ENCODE measurements around the gene POGLUT2.

The POGLUT2 gene

DNA sequence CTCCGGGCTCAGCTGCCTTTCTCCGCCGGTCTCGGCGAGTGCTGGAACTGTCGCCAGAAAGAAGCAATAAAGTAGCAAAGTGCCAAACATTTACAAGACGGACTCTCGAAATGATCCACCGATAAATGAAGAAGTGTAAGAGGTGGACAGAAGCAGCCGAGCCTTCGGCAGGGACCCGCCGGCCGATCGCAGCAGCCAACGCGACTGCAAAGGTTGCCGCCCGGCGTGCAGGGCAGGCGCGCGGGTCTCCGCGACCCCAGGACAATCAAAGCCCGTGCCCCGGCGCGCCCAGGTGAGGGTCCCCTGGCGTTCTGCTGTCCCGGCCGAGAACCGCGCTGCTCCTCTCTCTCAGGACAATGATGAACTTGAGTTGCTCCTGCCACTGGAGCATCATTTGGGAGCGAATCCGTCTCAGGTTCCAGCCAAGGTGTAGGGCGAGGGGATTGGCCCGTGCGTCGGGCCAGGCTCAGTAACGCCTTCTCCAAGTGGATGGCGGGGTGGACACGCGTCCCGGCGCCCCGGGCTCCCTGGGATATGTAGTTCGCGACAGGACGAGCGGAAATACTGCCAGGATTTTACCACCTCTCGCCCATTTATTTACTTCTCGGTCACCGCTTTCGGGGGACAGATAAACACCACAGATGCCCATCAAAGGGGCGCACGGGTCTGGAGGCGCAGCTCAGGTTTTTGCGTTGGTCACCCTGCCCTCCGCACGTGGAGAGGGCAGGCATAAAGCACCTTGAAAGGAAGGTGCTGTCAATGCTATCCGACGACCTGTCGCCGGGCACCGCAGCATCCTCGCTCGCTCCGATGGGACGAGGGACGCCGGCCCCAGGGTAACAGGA lies at the start of gene POGLUT2, which contains the start of gene BIVM:
POGLUT2 (minus strand) TSS at position 396 of the 845 bp plus-strand sequence; CDS start at position 90, 306 bp downstream.
BIVM (plus strand) TSS at position 539 of the 845 bp plus-strand sequence. CDS start 8,149 bp downstream, outside the sequence.
- DNase-seq, result peak; percentile 79

DNA sequence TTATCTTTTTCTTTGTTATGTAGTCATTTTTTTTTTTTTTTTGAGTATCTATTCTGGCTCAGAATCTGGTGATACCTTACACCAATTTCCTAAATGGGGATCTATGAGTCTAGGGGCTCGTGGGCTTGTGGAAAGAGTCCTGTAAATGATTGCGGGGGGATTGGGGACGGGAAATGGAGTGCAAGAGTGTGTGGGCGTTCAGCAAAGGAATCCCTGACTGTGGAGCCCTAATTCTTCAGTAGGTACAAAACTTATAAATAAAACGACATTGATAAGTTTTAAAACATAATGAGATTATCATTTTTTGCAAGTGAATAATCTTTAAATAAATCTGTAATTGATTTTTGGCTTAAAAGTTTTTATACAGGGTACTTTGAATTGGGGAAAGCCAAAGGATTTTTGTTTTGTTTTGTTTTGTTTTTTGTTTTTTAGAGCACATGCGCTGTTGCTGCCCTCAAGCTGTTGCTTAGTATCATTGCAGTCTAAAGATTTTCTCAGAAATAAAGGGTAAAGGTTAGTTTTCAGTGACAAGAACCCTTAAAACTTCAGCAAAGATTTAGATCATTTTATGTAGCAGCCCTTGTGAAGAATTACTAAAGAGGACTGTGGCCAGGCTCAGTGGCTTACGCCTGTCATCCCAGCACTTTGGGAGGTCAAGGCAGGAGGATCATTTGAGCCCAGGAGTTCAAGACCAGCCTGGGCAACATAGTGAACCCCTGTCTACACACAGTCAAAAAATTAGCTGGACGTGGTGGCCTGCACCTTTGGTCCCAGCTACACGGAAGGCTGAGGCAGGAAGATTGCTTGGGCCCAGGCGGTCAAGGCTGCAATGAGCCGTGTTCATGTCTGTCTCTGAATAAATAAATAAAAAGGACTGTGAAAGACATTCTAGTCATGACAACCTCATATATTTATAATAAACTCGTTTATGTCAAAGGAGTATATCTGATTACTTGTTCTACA lies 48.8 kb upstream of the POGLUT2 start:
- DNase-seq, result peak; percentile 57

- peak; percentile 64 for DNase-seq
Observed at GRCh38 chr13:102846261-102847015, 47.7 kb upstream of the POGLUT2 start.

GRCh38 chr13:102845630-102846260 lies 47.0 kb upstream of the POGLUT2 start, which contains the start of gene ERCC5:
Gene ERCC5 (plus strand): TSS chr13:102846032. CDS start chr13:102846267, 235 bp downstream.
- DNase-seq, result peak; percentile 97

GRCh38 chr13:102845289-102845629 lies 46.5 kb upstream of the POGLUT2 start:
- DNase-seq, result no peak

GRCh38 chr13:102839462-102839861 lies 40.7 kb upstream of the POGLUT2 start:
- no peak for DNase-seq

- DNase-seq, result no peak
Observed at GRCh38 chr13:102838982-102839381, 40.2 kb upstream of the POGLUT2 start.

GRCh38 chr13:102838273-102838672 lies 39.5 kb upstream of the POGLUT2 start:
- no peak for DNase-seq

GRCh38 chr13:102836471-102836870 lies 37.7 kb upstream of the POGLUT2 start:
- no peak for DNase-seq

GRCh38 chr13:102830646-102831045 lies 31.9 kb upstream of the POGLUT2 start:
- no peak for DNase-seq

- no peak for DNase-seq
Observed at GRCh38 chr13:102825921-102826706, 27.3 kb upstream of the POGLUT2 start.

GRCh38 chr13:102825400-102825799 lies 26.6 kb upstream of the POGLUT2 start:
- DNase-seq, result no peak

GRCh38 chr13:102817907-102818306 lies 19.1 kb upstream of the POGLUT2 start:
- DNase-seq, result no peak

DNA sequence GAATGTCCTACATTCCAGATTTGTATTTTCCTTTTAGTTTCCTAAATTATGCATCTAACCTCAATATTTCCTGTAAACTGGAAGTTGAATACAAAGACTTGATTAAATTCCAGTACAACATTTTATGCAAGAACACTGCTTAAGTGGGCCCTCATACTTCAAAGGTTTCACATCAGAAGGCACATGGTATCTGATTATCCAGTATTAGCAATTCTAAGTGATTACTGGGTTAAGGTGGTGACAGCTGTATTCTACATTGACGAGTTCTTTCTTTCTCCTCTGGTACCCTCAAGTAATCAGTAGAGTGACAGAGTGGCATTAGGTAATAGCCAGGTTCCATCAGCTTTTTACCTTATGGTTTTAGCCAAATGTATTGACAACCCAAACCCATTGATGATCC lies 18.5 kb upstream of the POGLUT2 start:
- no peak for DNase-seq

GRCh38 chr13:102816708-102817107 lies 17.9 kb upstream of the POGLUT2 start:
- no peak for DNase-seq

DNA sequence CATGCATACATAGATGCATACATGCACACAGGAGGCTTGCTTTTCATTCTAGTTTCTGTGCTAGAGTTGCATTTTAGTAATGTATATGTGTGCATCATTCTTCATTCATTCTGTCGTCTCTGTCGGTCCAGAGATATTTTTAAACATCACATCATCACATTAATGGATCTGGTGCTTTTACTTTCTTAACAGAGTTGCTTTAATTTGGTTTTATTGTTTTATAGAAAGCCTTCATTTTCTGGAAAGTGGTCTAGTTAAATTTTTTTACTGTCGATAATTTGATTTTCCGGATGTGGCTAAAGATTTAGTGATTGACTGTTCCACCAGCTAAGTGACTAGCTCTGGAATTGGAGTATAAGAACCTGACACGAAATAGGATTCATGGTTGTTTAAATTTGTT lies 17.0 kb upstream of the POGLUT2 start:
- DNase-seq, result no peak

GRCh38 chr13:102814793-102815192 lies 16.0 kb upstream of the POGLUT2 start:
- DNase-seq, result no peak

DNA sequence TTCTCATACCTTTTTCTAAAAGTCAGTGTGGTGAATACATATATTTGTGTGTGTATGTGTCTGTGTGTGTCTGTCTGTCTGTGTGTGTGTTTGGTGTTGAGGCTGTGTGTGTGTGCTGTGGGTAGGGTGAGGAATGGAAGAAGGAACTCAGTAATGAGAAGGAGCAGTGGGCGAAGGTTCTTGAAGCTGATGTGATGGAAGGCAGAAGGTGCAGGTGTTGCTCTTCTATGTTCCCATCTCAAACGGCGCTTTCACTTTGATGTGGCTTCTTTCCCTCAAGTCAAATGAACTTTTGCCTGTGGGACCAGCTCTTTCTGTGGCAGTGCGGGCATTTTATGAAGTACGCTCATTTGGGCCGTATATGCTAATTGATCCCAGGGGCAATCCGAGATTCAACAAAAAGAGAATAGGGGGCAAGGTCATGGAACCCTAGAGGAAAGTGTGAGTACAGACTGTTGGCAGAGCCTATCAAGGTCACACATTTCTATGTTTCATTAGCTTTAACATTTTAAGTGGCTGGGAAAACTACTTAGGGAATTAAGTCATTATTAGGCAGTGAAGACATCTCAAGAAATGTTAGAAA lies 15.3 kb upstream of the POGLUT2 start:
- no peak for DNase-seq

GRCh38 chr13:102812611-102813287 lies 14.0 kb upstream of the POGLUT2 start:
- no peak for DNase-seq

DNA sequence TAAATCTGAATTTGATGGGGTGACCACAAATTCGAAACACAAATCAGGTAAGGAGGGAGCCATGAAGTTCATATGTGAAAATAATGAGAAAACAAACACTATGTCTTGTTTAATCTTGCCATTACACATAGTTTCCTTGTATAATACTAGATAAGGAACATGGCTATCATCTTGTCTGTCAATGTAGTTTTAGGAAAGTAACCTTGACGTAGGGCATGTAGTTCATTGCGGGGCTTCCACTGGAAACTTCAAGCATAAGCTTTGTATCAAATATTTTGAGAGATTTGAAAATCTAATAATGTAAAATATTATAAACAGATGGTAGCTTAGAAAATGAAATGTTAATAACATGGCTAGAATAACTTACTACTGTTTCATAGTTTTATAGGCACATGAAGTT lies 8.9 kb upstream of the POGLUT2 start:
- DNase-seq, result no peak

All from CD4-positive, alpha-beta T cell treated with Interleukin-17A for 1 hour (primary cell).